ENCODE data around the gene PLD4.
"Not testable (repeated sequence)": the region's sequence is repeated elsewhere in the genome, so short reads cannot be mapped to it uniquely, and the experiment has no call there.

Gene PLD4

GRCh38 chr14:104942586-104942985 lies 17.9 kb downstream of the PLD4 start:
- DNase-seq, result no peak

- not testable (repeated sequence) for DNase-seq
These were observed 18.7 kb downstream of the PLD4 start for GRCh38 chr14:104943216-104944015.

- DNase-seq, result not testable (repeated sequence)
These were observed 19.3 kb downstream of the PLD4 start for GRCh38 chr14:104944016-104944308.

GRCh38 chr14:104944436-104945205 lies 19.9 kb downstream of the PLD4 start:
- not testable (repeated sequence) for DNase-seq

- DNase-seq, result not testable (repeated sequence)
These were observed 20.6 kb downstream of the PLD4 start for GRCh38 chr14:104945266-104945665.

GRCh38 chr14:104945986-104946965 lies 21.6 kb downstream of the PLD4 start:
- DNase-seq, result not testable (repeated sequence)

- not testable (repeated sequence) for DNase-seq
These were observed 22.5 kb downstream of the PLD4 start for GRCh38 chr14:104947201-104947600.

GRCh38 chr14:104947881-104948735 lies 23.4 kb downstream of the PLD4 start:
- DNase-seq, result not testable (repeated sequence)

- no peak for DNase-seq
These were observed 24.0 kb downstream of the PLD4 start for GRCh38 chr14:104948736-104949031.

- not testable (repeated sequence) for DNase-seq
These were observed 24.8 kb downstream of the PLD4 start for GRCh38 chr14:104949406-104949955.

GRCh38 chr14:104950021-104950420 lies 25.3 kb downstream of the PLD4 start:
- no peak for DNase-seq

GRCh38 chr14:104950701-104951100 lies 26.0 kb downstream of the PLD4 start:
- not testable (repeated sequence) for DNase-seq

- not testable (repeated sequence) for DNase-seq
These were observed 27.4 kb downstream of the PLD4 start for GRCh38 chr14:104951863-104952657.

GRCh38 chr14:104953097-104953496 lies 28.4 kb downstream of the PLD4 start:
- no peak for DNase-seq

- DNase-seq, result no peak
These were observed 29.4 kb downstream of the PLD4 start for GRCh38 chr14:104953896-104954656.

GRCh38 chr14:104954746-104955395 lies 30.2 kb downstream of the PLD4 start:
- DNase-seq, result no peak

- DNase-seq, result no peak
These were observed 30.7 kb downstream of the PLD4 start for GRCh38 chr14:104955396-104955770.

- no peak for DNase-seq
These were observed 31.7 kb downstream of the PLD4 start for GRCh38 chr14:104956290-104956890.

Measured in inflammatory macrophage treated with lipopolysaccharide for 1 hour (primary cell).